Measurements from ENCODE around the gene EFHC1. TPM values are rescaled to one million over a fixed set of nuclear protein-coding genes. Genes with fewer than 3 reads are reported as not detected.

Gene EFHC1
- total RNA-seq, 1 experiment from 2014 or later, result 15.5 TPM

- ChIA-PET CTCF (interaction anchor here (0.9 kb wide), 1 partner anchor 20 kb away, joined by 3 read pairs; no protein-coding TSS in a partner anchor), POLR2A (no interaction called here)
- no peak overlapping the region for H3K27ac Mint-ChIP-seq
- ATAC-seq, result no peak
- no peaks in the 10 kb centered on the region for H3K9me3 Mint-ChIP-seq
- H3K4me1 Mint-ChIP-seq, result peaks cover 3% of the 10 kb centered on the region
- no peak for DNase-seq (ENCODE audit: low spot score)
- no peaks in the 10 kb centered on the region for H3K36me3 Mint-ChIP-seq
- no peak overlapping the region for H3K4me3 Mint-ChIP-seq
- TF ChIP-seq E2F4 (CRISPR knock-in tag; IDR thresholded peaks at IDR 0.05; ENCODE audit: borderline replicate concordance, low read depth), result no peak
- no peak for TF ChIP-seq NR3C1 (CRISPR knock-in tag; conservative IDR thresholded peaks at IDR 0.05; ENCODE audit: low read depth)
- TF ChIP-seq SMAD3 (CRISPR knock-in tag; IDR thresholded peaks at IDR 0.05; ENCODE audit: borderline replicate concordance), result no peak
- no peak for TF ChIP-seq MLX (CRISPR knock-in tag; IDR thresholded peaks at IDR 0.05)
- no peak for TF ChIP-seq MXD4 (CRISPR knock-in tag; IDR thresholded peaks at IDR 0.05; ENCODE audit: borderline replicate concordance)
- no peak for TF ChIP-seq NR2C2 (CRISPR knock-in tag; IDR thresholded peaks at IDR 0.05)
- TF ChIP-seq, protein P1, sequence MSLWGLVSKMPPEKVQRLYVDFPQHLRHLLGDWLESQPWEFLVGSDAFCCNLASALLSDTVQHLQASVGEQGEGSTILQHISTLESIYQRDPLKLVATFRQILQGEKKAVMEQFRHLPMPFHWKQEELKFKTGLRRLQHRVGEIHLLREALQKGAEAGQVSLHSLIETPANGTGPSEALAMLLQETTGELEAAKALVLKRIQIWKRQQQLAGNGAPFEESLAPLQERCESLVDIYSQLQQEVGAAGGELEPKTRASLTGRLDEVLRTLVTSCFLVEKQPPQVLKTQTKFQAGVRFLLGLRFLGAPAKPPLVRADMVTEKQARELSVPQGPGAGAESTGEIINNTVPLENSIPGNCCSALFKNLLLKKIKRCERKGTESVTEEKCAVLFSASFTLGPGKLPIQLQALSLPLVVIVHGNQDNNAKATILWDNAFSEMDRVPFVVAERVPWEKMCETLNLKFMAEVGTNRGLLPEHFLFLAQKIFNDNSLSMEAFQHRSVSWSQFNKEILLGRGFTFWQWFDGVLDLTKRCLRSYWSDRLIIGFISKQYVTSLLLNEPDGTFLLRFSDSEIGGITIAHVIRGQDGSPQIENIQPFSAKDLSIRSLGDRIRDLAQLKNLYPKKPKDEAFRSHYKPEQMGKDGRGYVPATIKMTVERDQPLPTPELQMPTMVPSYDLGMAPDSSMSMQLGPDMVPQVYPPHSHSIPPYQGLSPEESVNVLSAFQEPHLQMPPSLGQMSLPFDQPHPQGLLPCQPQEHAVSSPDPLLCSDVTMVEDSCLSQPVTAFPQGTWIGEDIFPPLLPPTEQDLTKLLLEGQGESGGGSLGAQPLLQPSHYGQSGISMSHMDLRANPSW (CRISPR knock-in tag; conservative IDR thresholded peaks at IDR 0.05; ENCODE audit: low read depth), result no peak
- no peak for TF ChIP-seq ZNF317 (CRISPR knock-in tag; IDR thresholded peaks at IDR 0.05; ENCODE audit: borderline replicate concordance, low read depth)
- TF ChIP-seq, protein P2, sequence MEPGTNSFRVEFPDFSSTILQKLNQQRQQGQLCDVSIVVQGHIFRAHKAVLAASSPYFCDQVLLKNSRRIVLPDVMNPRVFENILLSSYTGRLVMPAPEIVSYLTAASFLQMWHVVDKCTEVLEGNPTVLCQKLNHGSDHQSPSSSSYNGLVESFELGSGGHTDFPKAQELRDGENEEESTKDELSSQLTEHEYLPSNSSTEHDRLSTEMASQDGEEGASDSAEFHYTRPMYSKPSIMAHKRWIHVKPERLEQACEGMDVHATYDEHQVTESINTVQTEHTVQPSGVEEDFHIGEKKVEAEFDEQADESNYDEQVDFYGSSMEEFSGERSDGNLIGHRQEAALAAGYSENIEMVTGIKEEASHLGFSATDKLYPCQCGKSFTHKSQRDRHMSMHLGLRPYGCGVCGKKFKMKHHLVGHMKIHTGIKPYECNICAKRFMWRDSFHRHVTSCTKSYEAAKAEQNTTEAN (CRISPR knock-in tag; IDR thresholded peaks at IDR 0.05), result no peak
- no peak for TF ChIP-seq JAZF1 (CRISPR knock-in tag; IDR thresholded peaks at IDR 0.05)
- no peak for TF ChIP-seq ATF1 (CRISPR knock-in tag; IDR thresholded peaks at IDR 0.05)
- no peak for TF ChIP-seq ESRRA (CRISPR knock-in tag; IDR thresholded peaks at IDR 0.05; ENCODE audit: borderline replicate concordance)
- TF ChIP-seq, protein P3, sequence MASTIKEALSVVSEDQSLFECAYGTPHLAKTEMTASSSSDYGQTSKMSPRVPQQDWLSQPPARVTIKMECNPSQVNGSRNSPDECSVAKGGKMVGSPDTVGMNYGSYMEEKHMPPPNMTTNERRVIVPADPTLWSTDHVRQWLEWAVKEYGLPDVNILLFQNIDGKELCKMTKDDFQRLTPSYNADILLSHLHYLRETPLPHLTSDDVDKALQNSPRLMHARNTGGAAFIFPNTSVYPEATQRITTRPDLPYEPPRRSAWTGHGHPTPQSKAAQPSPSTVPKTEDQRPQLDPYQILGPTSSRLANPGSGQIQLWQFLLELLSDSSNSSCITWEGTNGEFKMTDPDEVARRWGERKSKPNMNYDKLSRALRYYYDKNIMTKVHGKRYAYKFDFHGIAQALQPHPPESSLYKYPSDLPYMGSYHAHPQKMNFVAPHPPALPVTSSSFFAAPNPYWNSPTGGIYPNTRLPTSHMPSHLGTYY (CRISPR knock-in tag; IDR thresholded peaks at IDR 0.05), result no peak
- no peaks in the 10 kb centered on the region for H3K27me3 Mint-ChIP-seq (ENCODE audit: low read depth)
These were observed 62.9 kb downstream of the EFHC1 start for GRCh38 chr6:52482903-52483670.

DNA sequence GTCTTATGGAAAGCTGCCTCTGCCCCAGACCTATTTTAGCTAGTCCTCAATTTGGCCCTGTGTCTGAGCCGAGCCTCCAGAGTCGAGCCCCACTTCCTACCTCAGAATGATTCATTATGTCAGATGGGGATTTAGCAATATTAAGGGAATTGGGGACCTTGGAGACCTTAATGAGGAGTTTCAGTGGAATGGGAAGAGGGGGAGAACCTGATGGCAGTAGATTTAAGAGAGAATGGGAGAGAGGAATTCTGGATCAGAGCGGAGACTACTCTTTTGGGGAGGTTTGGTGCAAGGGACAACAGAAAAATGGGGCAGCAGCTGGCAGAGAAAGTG is 63.5 kb downstream of the EFHC1 start:
- Mint-ChIP-seq H3K9me3 (no peaks in the 10 kb centered on the region), H3K4me3 (no peak overlapping the region), H3K4me1 (peaks cover 3% of the 10 kb centered on the region), H3K36me3 (no peaks in the 10 kb centered on the region), H3K27me3 (ENCODE audit: low read depth) (no peaks in the 10 kb centered on the region), H3K27ac (no peak overlapping the region)
- no peak for ATAC-seq
- POLR2A ChIA-PET, result no interaction called here
- CTCF ChIA-PET, result no interaction called here
- no peak for DNase-seq (ENCODE audit: low spot score)
- TF ChIP-seq NFATC4 (CRISPR knock-in tag; IDR thresholded peaks at IDR 0.05) (no peak), RORB (CRISPR knock-in tag; IDR thresholded peaks at IDR 0.05) (no peak), ZNF416 (CRISPR knock-in tag; IDR thresholded peaks at IDR 0.05) (no peak), MXD4 (CRISPR knock-in tag; IDR thresholded peaks at IDR 0.05; ENCODE audit: borderline replicate concordance) (no peak), ATF1 (CRISPR knock-in tag; IDR thresholded peaks at IDR 0.05) (no peak), NFYB (CRISPR knock-in tag; conservative IDR thresholded peaks at IDR 0.05; ENCODE audit: low read depth) (no peak), NR3C1 (CRISPR knock-in tag; conservative IDR thresholded peaks at IDR 0.05; ENCODE audit: low read depth) (no peak)
- TF ChIP-seq, protein P4, sequence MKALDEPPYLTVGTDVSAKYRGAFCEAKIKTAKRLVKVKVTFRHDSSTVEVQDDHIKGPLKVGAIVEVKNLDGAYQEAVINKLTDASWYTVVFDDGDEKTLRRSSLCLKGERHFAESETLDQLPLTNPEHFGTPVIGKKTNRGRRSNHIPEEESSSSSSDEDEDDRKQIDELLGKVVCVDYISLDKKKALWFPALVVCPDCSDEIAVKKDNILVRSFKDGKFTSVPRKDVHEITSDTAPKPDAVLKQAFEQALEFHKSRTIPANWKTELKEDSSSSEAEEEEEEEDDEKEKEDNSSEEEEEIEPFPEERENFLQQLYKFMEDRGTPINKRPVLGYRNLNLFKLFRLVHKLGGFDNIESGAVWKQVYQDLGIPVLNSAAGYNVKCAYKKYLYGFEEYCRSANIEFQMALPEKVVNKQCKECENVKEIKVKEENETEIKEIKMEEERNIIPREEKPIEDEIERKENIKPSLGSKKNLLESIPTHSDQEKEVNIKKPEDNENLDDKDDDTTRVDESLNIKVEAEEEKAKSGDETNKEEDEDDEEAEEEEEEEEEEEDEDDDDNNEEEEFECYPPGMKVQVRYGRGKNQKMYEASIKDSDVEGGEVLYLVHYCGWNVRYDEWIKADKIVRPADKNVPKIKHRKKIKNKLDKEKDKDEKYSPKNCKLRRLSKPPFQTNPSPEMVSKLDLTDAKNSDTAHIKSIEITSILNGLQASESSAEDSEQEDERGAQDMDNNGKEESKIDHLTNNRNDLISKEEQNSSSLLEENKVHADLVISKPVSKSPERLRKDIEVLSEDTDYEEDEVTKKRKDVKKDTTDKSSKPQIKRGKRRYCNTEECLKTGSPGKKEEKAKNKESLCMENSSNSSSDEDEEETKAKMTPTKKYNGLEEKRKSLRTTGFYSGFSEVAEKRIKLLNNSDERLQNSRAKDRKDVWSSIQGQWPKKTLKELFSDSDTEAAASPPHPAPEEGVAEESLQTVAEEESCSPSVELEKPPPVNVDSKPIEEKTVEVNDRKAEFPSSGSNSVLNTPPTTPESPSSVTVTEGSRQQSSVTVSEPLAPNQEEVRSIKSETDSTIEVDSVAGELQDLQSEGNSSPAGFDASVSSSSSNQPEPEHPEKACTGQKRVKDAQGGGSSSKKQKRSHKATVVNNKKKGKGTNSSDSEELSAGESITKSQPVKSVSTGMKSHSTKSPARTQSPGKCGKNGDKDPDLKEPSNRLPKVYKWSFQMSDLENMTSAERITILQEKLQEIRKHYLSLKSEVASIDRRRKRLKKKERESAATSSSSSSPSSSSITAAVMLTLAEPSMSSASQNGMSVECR (CRISPR knock-in tag; IDR thresholded peaks at IDR 0.05; ENCODE audit: borderline replicate concordance), result no peak
- TF ChIP-seq, protein P5, sequence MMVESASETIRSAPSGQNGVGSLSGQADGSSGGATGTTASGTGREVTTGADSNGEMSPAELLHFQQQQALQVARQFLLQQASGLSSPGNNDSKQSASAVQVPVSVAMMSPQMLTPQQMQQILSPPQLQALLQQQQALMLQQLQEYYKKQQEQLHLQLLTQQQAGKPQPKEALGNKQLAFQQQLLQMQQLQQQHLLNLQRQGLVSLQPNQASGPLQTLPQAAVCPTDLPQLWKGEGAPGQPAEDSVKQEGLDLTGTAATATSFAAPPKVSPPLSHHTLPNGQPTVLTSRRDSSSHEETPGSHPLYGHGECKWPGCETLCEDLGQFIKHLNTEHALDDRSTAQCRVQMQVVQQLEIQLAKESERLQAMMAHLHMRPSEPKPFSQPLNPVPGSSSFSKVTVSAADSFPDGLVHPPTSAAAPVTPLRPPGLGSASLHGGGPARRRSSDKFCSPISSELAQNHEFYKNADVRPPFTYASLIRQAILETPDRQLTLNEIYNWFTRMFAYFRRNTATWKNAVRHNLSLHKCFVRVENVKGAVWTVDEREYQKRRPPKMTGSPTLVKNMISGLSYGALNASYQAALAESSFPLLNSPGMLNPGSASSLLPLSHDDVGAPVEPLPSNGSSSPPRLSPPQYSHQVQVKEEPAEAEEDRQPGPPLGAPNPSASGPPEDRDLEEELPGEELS (CRISPR knock-in tag; IDR thresholded peaks at IDR 0.05), result no peak

Data from WTC11 (cell line).